Measurements from ENCODE around the gene CCSER1.
"Not testable (repeated sequence)": the region's sequence is repeated elsewhere in the genome, so short reads cannot be mapped to it uniquely, and the experiment has no call there.

Gene CCSER1

DNA sequence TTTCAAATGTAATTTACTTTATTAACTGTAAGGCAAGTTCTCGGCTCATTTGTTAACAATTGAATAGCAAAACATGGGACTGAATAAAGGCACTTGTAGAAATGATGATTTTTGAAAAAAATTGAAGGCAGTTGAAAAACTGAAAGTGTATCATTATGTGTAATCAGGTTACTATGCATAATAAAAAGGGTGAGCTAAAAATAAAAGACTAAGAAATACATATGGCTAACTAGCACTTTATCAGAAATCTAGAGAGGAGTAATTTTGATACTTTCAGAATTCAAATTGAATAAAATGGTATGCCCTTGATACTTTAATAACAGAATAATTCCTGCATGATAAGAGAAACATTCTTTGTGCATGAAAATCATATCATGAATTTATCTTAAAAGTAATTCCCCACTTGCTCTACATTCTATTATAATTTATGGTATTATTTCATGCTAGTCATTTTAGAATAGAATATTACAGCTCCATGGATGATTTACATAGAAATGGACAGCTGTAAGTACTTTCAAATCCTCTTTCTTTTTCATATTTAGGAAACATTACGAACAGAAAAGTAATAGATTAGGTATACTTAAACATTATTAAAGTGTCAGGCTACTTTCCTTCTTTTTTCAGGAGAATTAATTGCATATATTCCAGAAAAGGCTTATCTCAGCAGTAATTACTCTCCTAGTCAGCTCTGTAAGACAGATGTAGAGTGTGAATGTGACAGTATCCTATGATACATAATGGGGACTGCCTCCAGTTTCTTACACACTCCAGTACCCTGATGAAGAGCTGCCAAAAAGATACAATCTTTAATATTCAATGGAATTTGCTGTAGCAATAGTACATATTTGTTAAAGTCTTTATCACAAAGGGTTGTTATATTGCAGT is 697.3 kb downstream of the CCSER1 start:
- no peak for DNase-seq (ENCODE audit: low read depth, low spot score)

GRCh38 chr4:90825849-90826248 is 698.7 kb downstream of the CCSER1 start:
- DNase-seq (ENCODE audit: low read depth, low spot score): no peak

- no peak for DNase-seq (ENCODE audit: low read depth, low spot score)
These were observed 706.5 kb downstream of the CCSER1 start for GRCh38 chr4:90833706-90834105.

DNA sequence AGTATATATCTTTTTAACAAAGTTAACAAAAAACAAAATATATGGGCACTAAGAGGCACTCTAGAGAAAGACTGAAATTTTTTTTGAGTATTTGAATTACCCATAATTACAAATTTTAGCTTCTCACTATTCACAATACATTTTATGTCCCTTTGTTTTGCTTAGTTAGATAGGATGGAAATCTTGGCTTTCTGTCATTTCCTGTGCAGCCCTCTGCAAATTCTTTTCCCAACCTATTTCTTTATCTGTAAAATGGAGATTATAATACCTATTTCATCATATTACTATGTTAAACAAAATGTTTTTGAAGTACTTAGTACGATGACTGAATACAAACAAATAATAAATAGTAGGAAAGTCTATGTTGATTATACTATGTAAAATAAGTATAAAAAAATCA is 710.0 kb downstream of the CCSER1 start:
- no peak for DNase-seq (ENCODE audit: low read depth, low spot score)

DNA sequence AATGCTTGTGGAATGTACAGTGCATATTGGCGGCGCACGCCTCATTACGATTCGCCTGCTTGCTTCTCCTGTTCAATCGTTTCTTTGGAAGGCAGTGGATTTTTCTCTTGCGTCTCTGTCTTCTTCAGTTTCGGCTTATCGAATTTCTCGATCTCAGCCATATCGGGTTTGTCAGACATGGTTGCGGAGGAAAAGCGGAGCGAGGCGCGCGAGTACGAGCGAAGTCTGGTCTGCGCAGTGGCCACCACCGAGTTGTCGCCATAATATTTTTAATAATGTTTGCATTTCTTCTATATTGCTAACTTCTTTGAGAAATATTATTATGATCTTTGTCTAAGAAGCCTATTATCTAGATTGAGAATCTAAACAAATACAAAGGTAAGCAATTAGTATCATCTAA is 711.7 kb downstream of the CCSER1 start:
- not testable (repeated sequence) for DNase-seq (ENCODE audit: low read depth, low spot score)

GRCh38 chr4:90840291-90840690 is 713.1 kb downstream of the CCSER1 start:
- DNase-seq (ENCODE audit: low read depth, low spot score): no peak

DNA sequence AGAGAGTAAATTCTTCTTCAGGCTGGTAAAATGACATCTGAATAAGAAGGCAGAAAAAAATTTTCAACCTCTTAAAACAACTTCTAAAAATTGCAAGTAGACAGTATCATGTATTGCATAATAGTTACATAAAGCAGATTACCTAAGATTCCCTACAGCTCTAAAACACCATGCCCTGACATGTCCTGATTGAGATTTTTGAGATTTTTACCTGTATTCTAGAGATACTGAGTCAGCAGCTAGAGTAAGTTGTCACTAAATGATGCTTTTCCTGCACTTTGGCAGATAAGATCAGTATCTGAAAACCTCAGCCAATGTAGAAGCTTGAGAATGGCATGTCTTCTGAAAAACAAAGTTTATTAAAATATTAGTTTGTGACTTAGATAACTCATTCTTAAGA is 713.6 kb downstream of the CCSER1 start:
- DNase-seq (ENCODE audit: low read depth, low spot score): no peak

DNA sequence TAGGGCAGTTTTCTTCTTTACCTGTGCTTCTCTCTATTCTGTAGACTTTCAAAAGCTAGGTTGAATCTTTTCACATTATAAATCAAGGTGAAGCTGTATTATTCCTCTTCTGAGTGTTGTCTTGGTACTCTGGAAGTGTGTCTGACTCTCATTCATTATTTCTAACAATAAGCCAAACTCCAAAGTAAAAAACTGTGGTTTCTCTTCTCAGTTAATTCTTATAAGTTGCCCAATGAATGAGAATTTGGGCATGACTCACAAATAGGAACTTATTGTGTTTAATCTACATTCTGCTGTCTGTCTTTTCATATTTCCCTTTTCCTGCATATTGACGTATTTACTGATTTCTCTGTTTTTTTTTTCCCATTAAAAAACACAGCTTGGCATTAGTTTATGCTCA is 714.5 kb downstream of the CCSER1 start:
- DNase-seq (ENCODE audit: low read depth, low spot score): no peak

DNA sequence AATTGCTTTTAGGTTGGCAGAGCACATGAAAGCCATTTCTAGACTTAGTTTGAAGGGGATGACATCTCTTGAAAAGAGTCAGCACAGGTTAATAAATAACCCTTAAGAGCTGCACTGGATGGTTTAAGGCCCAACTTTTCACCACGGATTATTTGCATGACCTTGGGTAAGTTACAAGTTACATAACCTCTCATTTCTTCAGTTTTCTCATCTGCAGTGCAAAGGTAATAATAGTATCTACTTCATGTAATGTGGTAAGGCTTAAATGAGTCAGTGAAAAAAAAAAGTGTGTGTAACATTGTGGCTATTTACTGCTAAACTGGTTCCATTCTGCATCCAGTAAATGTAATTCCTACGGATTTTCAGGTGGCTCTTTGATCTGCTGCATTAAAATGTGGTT is 715.8 kb downstream of the CCSER1 start:
- no peak for DNase-seq (ENCODE audit: low read depth, low spot score)

GRCh38 chr4:90844241-90844640 is 717.0 kb downstream of the CCSER1 start:
- DNase-seq (ENCODE audit: low read depth, low spot score): no peak

- DNase-seq (ENCODE audit: low read depth, low spot score): no peak
These were observed 718.6 kb downstream of the CCSER1 start for GRCh38 chr4:90845777-90846176.

DNA sequence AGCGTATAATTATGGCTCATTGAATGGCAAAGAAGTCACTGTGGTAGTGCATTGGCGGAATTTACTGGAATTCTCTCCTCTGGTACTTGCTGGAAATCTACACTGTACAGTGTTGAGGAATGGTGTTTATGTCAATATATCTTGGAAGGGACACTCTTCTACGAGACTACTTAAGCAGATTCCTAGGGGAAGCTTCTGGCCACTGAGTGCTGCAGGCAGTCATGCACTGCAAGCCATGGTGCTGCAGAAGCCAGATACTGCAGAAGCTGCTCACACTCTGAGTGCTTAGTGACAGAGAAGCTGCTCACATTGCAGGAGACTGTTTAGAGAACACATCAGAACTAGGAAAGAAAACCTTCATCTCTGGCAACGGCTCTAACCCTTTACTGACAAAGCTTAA is 725.0 kb downstream of the CCSER1 start:
- DNase-seq (ENCODE audit: low read depth, low spot score): peak; percentile 14

- no peak for DNase-seq (ENCODE audit: low read depth, low spot score)
These were observed 727.9 kb downstream of the CCSER1 start for GRCh38 chr4:90855111-90855510.

DNA sequence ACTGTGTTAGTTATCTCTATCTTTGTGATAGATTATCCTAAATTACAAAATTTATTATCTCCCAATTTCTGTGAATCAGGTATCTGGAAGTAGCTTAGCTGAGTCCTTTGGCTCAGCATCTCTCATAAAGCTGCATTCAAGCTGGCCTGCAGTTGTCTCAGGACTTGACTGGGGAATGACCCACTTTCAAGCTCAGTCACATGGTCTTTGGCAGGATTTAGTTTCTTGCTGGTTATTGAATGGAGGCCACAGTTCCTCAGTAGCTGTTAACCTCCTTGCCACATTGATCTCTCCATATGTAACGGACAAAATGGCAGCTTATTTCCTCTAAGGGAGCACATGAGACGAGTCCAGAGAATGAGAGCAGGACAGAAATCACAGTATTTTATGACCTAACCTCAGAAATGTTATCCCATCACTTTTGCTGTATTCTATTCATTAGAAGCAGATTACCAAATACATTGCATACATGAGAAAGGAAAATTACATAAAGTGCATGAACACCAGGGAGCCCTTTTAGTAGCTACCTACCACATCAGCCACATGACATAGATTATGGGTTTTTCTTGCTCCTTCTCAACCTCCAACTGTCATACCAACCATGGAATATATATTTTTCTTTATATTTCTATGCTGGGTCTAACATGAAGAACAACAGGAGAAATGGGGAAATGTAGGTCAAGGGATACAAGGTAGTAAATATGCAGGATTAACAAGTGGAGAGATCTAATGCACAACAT is 730.1 kb downstream of the CCSER1 start:
- no peak for DNase-seq (ENCODE audit: low read depth, low spot score)

DNA sequence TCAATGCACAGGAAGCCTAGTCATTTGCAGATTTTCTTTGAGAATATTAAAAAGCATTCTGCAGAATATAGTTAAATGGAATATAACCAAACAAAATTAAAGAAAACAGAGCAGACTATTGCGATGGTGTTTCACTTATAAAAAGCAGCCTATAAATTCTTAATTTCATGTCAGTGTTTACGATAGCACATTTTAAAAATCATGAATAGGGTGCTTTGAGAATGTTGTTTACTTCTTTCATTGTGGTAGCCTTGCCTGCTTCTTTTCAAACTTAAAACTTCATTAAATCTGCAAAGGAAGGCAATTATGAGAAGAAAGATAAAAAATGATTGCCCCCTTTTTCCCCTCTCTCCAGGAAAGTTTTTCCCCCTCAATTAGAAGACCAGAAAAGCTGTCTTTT is 748.6 kb downstream of the CCSER1 start:
- DNase-seq (ENCODE audit: low read depth, low spot score): no peak

DNA sequence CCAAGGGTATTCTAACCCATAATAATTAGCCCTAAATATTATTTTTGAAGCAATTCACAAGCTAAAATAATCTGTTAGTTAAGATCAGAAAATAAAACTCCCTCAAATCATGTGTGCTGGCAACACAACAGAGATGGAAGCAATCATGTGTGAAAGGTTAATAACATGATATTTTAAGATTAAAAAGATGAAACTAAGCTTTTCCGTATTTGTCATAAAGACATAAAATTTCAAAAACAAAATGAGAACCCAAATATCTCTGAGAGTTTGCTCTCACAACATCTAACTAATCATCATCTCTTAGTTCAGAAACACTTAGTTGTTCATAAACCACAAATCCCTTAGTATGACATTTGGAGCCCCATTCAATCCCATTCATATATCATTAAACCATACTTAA is 749.1 kb downstream of the CCSER1 start:
- DNase-seq (ENCODE audit: low read depth, low spot score): no peak

- no peak for DNase-seq (ENCODE audit: low read depth, low spot score)
These were observed 756.3 kb downstream of the CCSER1 start for GRCh38 chr4:90883519-90883918.

DNA sequence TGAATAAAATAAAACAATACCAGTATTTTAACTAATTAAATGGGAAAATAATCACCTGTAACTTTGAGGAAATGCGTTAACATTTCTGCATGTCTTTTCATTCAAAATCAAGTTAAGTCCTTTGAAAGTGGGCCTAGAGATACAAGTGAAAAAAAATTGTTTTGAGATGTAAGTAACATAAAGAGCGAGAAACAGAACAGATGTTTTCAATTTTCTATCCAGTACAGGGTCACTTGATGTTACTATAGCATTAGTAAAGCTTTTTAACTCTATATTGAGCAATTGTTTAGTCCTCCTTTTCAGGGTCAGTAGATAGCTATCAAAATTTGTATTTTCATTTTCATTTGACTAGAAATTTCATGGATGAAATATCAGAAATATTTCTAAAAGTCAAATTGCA is 761.4 kb downstream of the CCSER1 start:
- no peak for DNase-seq (ENCODE audit: low read depth, low spot score)

GRCh38 chr4:90889171-90889570 is 762.0 kb downstream of the CCSER1 start:
- no peak for DNase-seq (ENCODE audit: low read depth, low spot score)

- DNase-seq (ENCODE audit: low read depth, low spot score): not testable (repeated sequence)
These were observed 776.2 kb downstream of the CCSER1 start for GRCh38 chr4:90903413-90903812.

DNA sequence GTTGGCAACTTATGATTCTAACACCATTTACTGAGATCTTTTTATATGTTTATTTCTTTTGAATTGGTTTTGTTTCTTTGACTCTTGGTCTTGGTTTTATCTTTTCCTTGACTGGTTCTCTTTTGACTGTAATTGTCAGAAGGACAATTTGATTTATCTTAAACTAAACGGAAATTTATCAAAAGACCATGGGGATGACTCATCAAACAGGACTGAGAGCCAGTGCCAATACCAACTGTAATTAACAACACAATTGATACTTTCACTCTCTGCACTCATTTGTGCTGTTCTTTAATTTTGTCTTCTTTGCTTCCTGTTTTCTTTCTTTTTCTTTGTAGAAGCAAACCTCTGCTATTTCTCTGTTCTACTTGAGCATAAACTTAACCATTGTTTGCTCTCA is 776.8 kb downstream of the CCSER1 start:
- no peak for DNase-seq (ENCODE audit: low read depth, low spot score)

DNA sequence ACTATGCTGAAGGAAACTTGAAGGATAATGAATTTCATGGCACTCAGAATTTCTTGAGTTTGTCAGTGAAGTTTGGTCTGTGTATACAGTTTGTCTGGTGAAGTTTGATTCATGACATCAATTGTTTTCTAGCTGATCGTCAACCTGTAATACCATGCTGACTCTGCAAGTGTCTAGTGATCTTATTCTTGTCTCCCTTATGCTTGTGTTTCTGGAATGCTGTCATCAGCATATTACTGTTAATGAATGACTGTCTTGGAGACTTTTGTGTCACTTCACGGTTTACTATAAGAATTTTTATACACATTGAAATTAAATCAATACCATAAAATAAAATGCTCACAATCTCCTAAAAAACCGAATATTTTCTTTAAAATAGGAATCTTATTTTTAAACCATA is 779.0 kb downstream of the CCSER1 start:
- no peak for DNase-seq (ENCODE audit: low read depth, low spot score)

Measured in ELF-1 (cell line).